Cardiac muscle cell (in vitro differentiated cells and primary cell): ENCODE measurements around the gene IL12RB1. TPM values are rescaled to one million over a fixed set of nuclear protein-coding genes. Genes with fewer than 3 reads are reported as not detected.
A peak's percentile ranks its signal among the peaks of the same experiment; 100 is the strongest.

Experiments used
- DNase-seq, 2 donors: peaks; one replicate each; pipeline versions ENCODE4 v3.0.0 to v3.0.0-alpha.2; 2010 to 2017; ENCODE audit warnings: low read depth in 1 of 2, low spot score in 1 of 2
- H3K27ac ChIP-seq: fragments of 200-600 bp; sonication (generic); 2 replicates; pipeline ENCODE4 v1.5.1; 2016
- H3K27me3 ChIP-seq: fragments of 200-600 bp; sonication (generic); 2 replicates; pipeline ENCODE4 v1.6.0; 2016; ENCODE audit warnings: control low read depth
- H3K36me3 ChIP-seq: fragments of 200-600 bp; sonication (generic); 2 replicates; pipeline ENCODE4 v1.5.1; 2016; ENCODE audit warnings: control low read depth
- H3K4me1 ChIP-seq: fragments of 200-600 bp; sonication (generic); 2 replicates; pipeline ENCODE4 v1.8.1; 2017; ENCODE audit warnings: low read depth, mild to moderate bottlenecking, mixed run types
- H3K4me3 ChIP-seq: fragments of 200-600 bp; sonication (generic); 2 replicates; pipeline ENCODE4 v1.5.1; 2016; ENCODE audit warnings: mild to moderate bottlenecking
- H3K9me3 ChIP-seq: fragments of 200-600 bp; sonication (generic); 2 replicates; pipeline ENCODE4 v1.5.1; 2017; ENCODE audit warnings: low read depth, mild to moderate bottlenecking, control low read depth
- polyA plus RNA-seq: library from polyadenylated mRNA; unstranded; fragments of >200 nt; fragmentation: Nextera tagmentation; extraction: Ambion mirVana; gene quantifications from 2 replicates; pipeline ENCODE4 v1.2.1, GENCODE V29; 2016
- total RNA-seq: library from RNA; depleted of rRNA; stranded (reverse); fragments of >200 nt; gene quantifications from 2 replicates; pipeline ENCODE4 v1.2.3, GENCODE V29; 2016
- TF ChIP-seq, protein P1 (sequence below): IDR thresholded peaks from 2 replicates; pipeline ENCODE4 v1.5.1; 2012; ENCODE audit warnings: low read depth, mild to moderate bottlenecking, low read length

Gene IL12RB1
- total and polyA plus RNA-seq, 2 experiments from 2014 or later = not detected

DNA sequence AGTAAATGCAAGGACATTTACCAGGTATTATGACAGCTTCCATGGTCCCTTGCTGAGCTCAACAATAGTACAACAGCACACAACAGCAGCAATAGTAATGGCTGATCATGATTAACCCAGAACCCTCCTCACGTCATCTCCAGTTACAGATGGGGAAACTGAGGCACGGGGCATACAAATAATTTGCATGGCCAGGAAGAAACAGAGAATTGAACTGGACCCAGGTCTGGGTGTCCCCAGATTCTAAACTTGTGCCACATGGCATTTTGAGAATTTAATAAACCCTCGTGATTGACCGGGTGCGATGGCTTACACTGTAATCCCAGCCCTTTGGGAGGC lies 18.0 kb upstream of the IL12RB1 start:
- H3K9me3 ChIP-seq = no peaks in the 10 kb centered on the region
- no peak for DNase-seq
- H3K4me1 ChIP-seq = no peaks in the 10 kb centered on the region
- H3K27me3 ChIP-seq = no peaks in the 10 kb centered on the region
- H3K36me3 ChIP-seq = no peaks in the 10 kb centered on the region
- H3K27ac ChIP-seq = peak overlapping the region; percentile 41
- TF ChIP-seq, protein P1, sequence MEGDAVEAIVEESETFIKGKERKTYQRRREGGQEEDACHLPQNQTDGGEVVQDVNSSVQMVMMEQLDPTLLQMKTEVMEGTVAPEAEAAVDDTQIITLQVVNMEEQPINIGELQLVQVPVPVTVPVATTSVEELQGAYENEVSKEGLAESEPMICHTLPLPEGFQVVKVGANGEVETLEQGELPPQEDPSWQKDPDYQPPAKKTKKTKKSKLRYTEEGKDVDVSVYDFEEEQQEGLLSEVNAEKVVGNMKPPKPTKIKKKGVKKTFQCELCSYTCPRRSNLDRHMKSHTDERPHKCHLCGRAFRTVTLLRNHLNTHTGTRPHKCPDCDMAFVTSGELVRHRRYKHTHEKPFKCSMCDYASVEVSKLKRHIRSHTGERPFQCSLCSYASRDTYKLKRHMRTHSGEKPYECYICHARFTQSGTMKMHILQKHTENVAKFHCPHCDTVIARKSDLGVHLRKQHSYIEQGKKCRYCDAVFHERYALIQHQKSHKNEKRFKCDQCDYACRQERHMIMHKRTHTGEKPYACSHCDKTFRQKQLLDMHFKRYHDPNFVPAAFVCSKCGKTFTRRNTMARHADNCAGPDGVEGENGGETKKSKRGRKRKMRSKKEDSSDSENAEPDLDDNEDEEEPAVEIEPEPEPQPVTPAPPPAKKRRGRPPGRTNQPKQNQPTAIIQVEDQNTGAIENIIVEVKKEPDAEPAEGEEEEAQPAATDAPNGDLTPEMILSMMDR = no peak
- peak overlapping the region; percentile 22 for H3K4me3 ChIP-seq

DNA sequence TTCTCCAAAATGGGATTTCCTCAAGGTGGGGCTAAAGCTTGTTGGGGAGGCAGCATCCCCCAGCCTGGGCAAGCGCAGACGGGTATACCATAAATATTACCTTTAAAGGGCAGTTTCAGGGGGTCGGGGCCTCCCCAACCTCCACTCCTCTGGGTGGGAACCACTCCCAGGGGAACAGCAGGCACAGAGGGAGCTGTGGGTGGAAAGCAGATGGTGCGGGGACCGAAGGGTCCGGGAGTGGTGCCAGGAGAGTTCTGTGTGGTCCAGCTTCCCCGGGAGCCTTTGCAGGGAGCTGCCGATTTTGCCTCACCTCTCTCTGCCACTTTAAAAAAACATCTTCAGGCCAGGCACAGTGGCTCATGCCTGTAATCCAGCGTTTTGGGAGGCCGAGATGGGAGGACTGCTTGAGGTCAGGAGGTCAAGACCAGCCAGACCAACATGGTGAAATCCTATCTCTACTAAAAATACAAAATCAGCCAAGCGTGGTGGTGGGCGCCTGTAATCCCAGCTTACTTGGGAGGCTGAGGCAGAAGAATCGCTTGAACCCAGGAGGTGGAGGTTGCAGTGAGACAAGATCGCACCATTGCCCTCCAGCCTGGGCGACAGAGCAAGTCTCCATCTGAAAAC lies 16.3 kb upstream of the IL12RB1 start:
- no peak overlapping the region for H3K27ac ChIP-seq
- no peaks in the 10 kb centered on the region for H3K9me3 ChIP-seq
- peaks cover 15% of the 10 kb centered on the region for H3K27me3 ChIP-seq
- no peak for DNase-seq
- TF ChIP-seq, protein P1 = no peak
- H3K4me1 ChIP-seq = no peaks in the 10 kb centered on the region
- no peak overlapping the region for H3K4me3 ChIP-seq
- H3K36me3 ChIP-seq = no peaks in the 10 kb centered on the region

DNA sequence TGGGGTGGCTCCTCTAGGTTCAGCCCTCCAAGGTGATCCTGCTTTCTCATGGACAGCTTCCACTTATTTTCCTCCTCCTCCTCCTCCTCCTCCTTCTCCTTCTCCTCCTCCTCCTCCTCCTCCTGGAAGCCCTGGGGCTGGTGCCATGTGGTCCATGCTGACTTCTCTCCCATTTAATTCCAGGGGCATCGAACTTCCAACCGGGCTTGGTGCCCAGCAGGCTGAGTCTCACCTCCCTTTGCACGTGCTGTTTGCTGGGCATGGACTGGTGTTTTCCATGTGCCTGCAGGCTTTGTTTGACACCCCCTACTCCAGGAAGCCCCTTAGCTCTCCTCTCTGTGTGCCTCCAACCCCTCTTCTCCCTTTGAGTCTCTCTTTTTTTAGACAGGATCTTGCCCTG lies 14.5 kb upstream of the IL12RB1 start:
- Histone ChIP-seq H3K4me1 (no peaks in the 10 kb centered on the region), H3K4me3 (no peak overlapping the region), H3K9me3 (no peaks in the 10 kb centered on the region), H3K27ac (no peak overlapping the region), H3K27me3 (peaks cover 15% of the 10 kb centered on the region), H3K36me3 (no peaks in the 10 kb centered on the region)
- TF ChIP-seq, protein P1 = no peak
- no peak for DNase-seq

DNA sequence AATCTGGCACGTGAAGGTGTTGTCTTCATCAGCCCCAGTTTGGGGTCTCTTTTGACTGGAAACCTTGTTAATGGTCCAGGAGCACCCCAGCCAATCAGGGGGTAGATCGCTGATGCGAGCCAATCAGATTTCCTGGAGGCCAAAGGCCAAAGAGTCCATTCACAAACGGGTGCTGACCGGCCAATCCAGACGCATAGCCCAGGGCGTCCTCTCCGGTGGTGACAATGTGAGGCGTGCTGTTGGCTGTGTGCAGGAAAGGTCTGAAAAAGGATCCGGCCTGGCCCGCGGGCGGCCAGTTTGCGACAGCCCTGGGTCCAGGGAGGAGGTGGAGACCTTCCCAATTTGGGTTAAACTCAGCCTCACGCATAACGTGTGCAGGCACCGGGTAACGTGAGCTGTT lies 14.0 kb upstream of the IL12RB1 start:
- H3K27ac ChIP-seq = no peak overlapping the region
- DNase-seq = peak in 1 of 2 donors; percentile 73
- TF ChIP-seq, protein P1 = no peak

DNA sequence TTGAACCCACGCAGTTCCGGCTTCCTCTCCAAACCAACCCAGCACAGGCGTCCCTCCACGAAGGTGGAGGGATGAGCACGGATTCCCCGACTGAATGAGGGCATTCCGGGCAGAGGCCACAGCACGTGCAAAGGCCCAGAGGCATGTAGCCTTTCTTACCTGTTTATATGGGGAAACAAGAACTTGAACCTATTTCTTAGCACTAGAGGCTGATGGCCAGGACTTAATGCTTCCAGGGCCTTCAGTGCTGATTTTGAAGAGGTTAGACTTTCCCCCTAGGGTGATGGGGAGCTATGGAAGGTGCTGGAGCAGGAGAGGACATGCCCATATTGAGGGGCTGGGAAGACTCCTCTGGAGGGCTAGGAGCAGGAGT lies 12.9 kb upstream of the IL12RB1 start:
- Histone ChIP-seq H3K4me3 (no peak overlapping the region), H3K9me3 (no peaks in the 10 kb centered on the region), H3K36me3 (no peaks in the 10 kb centered on the region), H3K4me1 (no peaks in the 10 kb centered on the region), H3K27me3 (peaks cover 15% of the 10 kb centered on the region), H3K27ac (no peak overlapping the region)
- no peak for DNase-seq
- TF ChIP-seq, protein P1 = no peak

More for the DNA sequence above, 14.0 kb upstream of the IL12RB1 start:
- Histone ChIP-seq H3K27me3 (peaks cover 15% of the 10 kb centered on the region), H3K36me3 (no peaks in the 10 kb centered on the region), H3K9me3 (no peaks in the 10 kb centered on the region), H3K4me3 (no peak overlapping the region), H3K4me1 (no peaks in the 10 kb centered on the region)
